ENCODE results near the gene TLK1. TPM values are rescaled to one million over a fixed set of nuclear protein-coding genes. Genes with fewer than 3 reads are reported as not detected.

TLK1 gene
- total RNA-seq, 1 donor from 2014 or later: 86.5 TPM

GRCh38 chr2:171134624-171135230, 26.0 kb downstream of the TLK1 start:
- H3K4me3 Mint-ChIP-seq (ENCODE audit: unreplicated experiment): no peak overlapping the region
- TF ChIP-seq CTCF (IDR thresholded peaks at IDR 0.05): no peak
- no peaks in the 10 kb centered on the region for H3K9me3 Mint-ChIP-seq (ENCODE audit: unreplicated experiment)
- peaks cover 3% of the 10 kb centered on the region for H3K36me3 Mint-ChIP-seq (ENCODE audit: unreplicated experiment)
- no peak for DNase-seq (ENCODE audit: extremely low spot score, unreplicated experiment)
- H3K27ac Mint-ChIP-seq (ENCODE audit: unreplicated experiment): peak overlapping the region; percentile 63
- peaks cover 52% of the 10 kb centered on the region for H3K4me1 Mint-ChIP-seq (ENCODE audit: unreplicated experiment)
- no peaks in the 10 kb centered on the region for H3K27me3 Mint-ChIP-seq (ENCODE audit: unreplicated experiment)

GRCh38 chr2:171132086-171132485, 28.6 kb downstream of the TLK1 start:
- no peak overlapping the region for H3K4me3 Mint-ChIP-seq (ENCODE audit: unreplicated experiment)
- TF ChIP-seq CTCF (IDR thresholded peaks at IDR 0.05): no peak
- H3K9me3 Mint-ChIP-seq (ENCODE audit: unreplicated experiment): no peaks in the 10 kb centered on the region
- peaks cover 47% of the 10 kb centered on the region for H3K4me1 Mint-ChIP-seq (ENCODE audit: unreplicated experiment)
- H3K36me3 Mint-ChIP-seq (ENCODE audit: unreplicated experiment): peaks cover 3% of the 10 kb centered on the region
- no peaks in the 10 kb centered on the region for H3K27me3 Mint-ChIP-seq (ENCODE audit: unreplicated experiment)
- no peak for DNase-seq (ENCODE audit: extremely low spot score, unreplicated experiment)
- H3K27ac Mint-ChIP-seq (ENCODE audit: unreplicated experiment): no peak overlapping the region

DNA sequence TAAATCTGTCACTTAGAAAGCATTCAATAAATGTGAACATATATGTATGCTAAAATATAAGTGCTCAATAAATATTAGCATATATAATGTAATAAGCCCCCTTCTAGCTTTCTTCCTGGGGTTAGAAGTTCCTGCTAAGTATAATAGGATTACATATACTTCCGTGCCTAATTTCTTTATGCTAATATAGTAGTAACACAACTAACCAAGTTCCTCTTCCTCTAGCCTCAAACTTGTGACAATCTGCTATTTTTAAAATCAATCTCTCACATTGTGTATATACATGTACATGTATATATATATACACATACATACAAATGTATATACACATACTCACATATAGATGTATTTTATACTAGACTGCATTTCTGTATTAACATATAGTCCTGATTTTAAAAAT, 32.2 kb downstream of the TLK1 start:
- no peaks in the 10 kb centered on the region for H3K27me3 Mint-ChIP-seq (ENCODE audit: unreplicated experiment)
- no peak for TF ChIP-seq CTCF (IDR thresholded peaks at IDR 0.05)
- peaks cover 31% of the 10 kb centered on the region for H3K4me1 Mint-ChIP-seq (ENCODE audit: unreplicated experiment)
- no peaks in the 10 kb centered on the region for H3K9me3 Mint-ChIP-seq (ENCODE audit: unreplicated experiment)
- no peak overlapping the region for H3K4me3 Mint-ChIP-seq (ENCODE audit: unreplicated experiment)
- H3K27ac Mint-ChIP-seq (ENCODE audit: unreplicated experiment): no peak overlapping the region
- DNase-seq (ENCODE audit: extremely low spot score, unreplicated experiment): no peak
- H3K36me3 Mint-ChIP-seq (ENCODE audit: unreplicated experiment): peaks cover 3% of the 10 kb centered on the region

DNA sequence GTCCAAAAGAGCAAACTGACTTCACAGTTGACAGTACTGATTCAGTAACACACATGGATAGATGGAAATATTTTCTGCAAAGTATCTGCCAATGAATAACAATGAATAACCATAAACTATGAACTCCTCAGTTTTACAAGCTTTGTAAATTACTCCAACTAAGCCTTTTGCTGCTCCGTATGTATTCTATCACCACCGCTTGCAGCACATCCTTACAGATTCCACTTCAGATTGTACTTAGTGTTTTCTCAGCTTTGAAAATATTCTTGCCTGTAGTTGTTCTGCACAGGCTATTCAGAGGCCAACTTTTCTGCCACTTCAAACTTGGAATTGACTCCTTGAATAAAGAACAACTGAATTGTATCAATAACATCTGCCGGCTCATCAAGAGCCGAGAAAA, 36.2 kb downstream of the TLK1 start:
- DNase-seq (ENCODE audit: extremely low spot score, unreplicated experiment): no peak
- Mint-ChIP-seq H3K27ac (ENCODE audit: unreplicated experiment) (no peak overlapping the region), H3K4me1 (ENCODE audit: unreplicated experiment) (peaks cover 15% of the 10 kb centered on the region), H3K27me3 (ENCODE audit: unreplicated experiment) (no peaks in the 10 kb centered on the region), H3K9me3 (ENCODE audit: unreplicated experiment) (no peaks in the 10 kb centered on the region), H3K36me3 (ENCODE audit: unreplicated experiment) (peaks cover 2% of the 10 kb centered on the region), H3K4me3 (ENCODE audit: unreplicated experiment) (no peak overlapping the region)
- TF ChIP-seq CTCF (IDR thresholded peaks at IDR 0.05): no peak

GRCh38 chr2:171109571-171109970, 51.1 kb downstream of the TLK1 start:
- Mint-ChIP-seq H3K9me3 (ENCODE audit: unreplicated experiment) (peaks cover 14% of the 10 kb centered on the region), H3K4me3 (ENCODE audit: unreplicated experiment) (no peak overlapping the region), H3K36me3 (ENCODE audit: unreplicated experiment) (peaks cover 25% of the 10 kb centered on the region), H3K27me3 (ENCODE audit: unreplicated experiment) (no peaks in the 10 kb centered on the region), H3K4me1 (ENCODE audit: unreplicated experiment) (peaks cover 9% of the 10 kb centered on the region), H3K27ac (ENCODE audit: unreplicated experiment) (no peak overlapping the region)
- no peak for TF ChIP-seq CTCF (IDR thresholded peaks at IDR 0.05)
- DNase-seq (ENCODE audit: extremely low spot score, unreplicated experiment): no peak
